Fibroblast of skin of left quadriceps (primary cell): ENCODE data around the gene ARL6IP5.

ENCODE experiments used
- DNase-seq, 2 experiments: peaks; one replicate each; pipeline ENCODE4 v3.0.0-alpha.2; 2013; ENCODE audit warnings: low read depth in 2 of 2

The ARL6IP5 gene

DNA sequence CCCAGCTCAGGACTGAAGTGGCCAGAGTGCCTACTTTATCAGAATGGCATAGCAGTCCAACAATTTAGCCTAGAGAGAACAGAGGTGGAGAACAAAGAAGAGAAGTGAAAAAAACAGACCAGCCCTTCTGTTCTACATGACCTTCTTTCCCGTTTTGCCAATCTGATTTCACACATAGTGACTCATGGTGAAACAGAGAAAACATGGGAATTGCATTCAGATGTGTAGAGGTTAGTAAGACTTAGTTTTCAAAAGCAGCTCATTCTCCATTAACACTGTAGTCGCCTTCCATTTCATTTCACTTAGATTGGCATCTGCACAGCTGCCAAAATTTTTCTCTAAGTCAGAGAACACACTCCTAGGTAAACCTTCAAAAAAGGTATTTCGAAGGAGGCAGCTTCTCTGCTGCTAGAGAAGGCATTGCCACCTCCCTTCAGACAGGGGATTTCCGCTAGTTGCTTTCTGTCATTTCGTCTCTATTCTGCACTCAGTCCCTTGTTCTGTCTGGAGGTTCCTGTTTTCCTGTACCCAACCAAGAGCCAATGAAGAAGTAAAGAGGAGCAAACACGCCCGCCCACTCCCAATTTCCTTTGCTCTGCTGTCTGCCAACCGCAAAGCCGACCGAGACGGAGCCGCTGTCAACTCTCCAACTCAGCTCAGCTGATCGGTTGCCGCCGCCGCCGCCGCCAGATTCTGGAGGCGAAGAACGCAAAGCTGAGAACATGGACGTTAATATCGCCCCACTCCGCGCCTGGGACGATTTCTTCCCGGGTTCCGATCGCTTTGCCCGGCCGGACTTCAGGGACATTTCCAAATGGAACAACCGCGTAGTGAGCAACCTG lies at the start of gene ARL6IP5:
TSS of gene ARL6IP5 (plus strand) at position 612 of the 842 bp plus-strand sequence. CDS start at position 723, 111 bp downstream.
- DNase-seq = peak; percentile 81 to 84

DNA sequence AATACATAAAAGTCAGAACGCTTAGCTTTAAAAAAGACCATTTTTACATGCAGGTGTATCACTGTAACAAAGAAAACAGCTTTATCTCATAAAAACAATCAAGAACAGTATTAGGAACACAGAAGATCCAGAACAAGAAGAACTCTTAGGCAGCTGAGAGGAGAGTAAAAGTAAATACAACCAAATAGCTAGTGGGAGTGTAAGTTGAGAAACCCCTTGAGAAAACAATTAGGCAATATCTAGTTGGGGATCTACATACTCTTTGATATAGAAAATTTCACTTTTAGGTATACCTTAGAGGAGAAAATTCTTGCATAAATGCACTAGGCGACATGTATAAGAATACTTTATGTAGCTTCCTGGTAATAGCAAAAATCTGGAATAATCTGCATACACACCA lies 40.1 kb upstream of the ARL6IP5 start:
- no peak for DNase-seq

GRCh38 chr3:69048990-69049389 lies 35.7 kb upstream of the ARL6IP5 start:
- DNase-seq = no peak

GRCh38 chr3:69051756-69052471 lies 32.8 kb upstream of the ARL6IP5 start, which contains the start of gene TMF1:
TSS of gene TMF1 (minus strand) at chr3:69052333. CDS start at chr3:69052086, 247 bp downstream.
- peak; percentile 98 for DNase-seq

DNA sequence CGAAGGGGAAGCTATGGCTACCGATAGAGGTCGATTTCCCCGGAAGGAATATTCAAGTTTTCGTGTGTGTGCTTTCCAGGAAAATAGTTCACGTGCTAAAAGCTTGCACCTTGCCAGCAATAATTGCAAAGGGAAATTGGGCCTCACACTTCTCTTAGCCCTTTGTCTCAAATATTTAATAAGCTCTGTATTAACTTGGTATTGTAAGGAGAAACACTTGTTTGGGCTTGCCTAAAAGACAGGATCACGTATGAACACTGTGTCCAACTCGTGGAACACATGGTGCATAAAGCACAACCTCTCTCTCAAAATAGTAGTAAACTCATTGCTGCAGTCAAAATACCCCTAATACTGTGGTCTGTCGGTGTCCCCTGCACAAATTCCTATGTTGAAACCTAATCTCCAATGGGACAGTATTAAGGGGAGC lies 32.3 kb upstream of the ARL6IP5 start:
- DNase-seq = no peak

- no peak for DNase-seq
These were observed 26.4 kb upstream of the ARL6IP5 start for GRCh38 chr3:69058180-69058946.

- no peak for DNase-seq
These were observed 25.9 kb upstream of the ARL6IP5 start for GRCh38 chr3:69058947-69059224.

GRCh38 chr3:69059688-69060087 lies 25.0 kb upstream of the ARL6IP5 start:
- DNase-seq = no peak

- no peak for DNase-seq
These were observed 21.1 kb upstream of the ARL6IP5 start for GRCh38 chr3:69063636-69064035.

- no peak for DNase-seq
These were observed 19.3 kb upstream of the ARL6IP5 start for GRCh38 chr3:69065318-69065964.

- DNase-seq = no peak
These were observed 18.6 kb upstream of the ARL6IP5 start for GRCh38 chr3:69066121-69066520.

DNA sequence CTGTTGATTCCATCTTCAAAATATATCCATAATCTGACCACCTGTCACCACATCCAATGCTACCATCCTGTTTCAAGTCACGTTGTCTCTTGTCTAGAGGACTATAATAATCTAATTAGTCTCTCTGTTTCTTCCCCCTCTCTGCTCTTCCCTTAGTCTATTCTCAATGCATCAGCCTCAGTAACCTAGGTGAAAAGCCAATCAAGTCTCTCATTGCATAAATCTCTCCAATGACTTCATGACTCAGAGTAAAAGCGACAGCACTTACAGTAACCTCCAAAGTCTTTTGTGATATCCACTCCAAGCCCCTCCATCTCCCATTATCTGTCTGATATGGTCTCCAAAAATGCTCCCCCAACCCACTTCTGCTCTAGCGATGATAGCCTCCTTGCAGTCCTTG lies 11.8 kb upstream of the ARL6IP5 start:
- no peak for DNase-seq

- DNase-seq = no peak
These were observed 5.2 kb upstream of the ARL6IP5 start for GRCh38 chr3:69079269-69080159.

DNA sequence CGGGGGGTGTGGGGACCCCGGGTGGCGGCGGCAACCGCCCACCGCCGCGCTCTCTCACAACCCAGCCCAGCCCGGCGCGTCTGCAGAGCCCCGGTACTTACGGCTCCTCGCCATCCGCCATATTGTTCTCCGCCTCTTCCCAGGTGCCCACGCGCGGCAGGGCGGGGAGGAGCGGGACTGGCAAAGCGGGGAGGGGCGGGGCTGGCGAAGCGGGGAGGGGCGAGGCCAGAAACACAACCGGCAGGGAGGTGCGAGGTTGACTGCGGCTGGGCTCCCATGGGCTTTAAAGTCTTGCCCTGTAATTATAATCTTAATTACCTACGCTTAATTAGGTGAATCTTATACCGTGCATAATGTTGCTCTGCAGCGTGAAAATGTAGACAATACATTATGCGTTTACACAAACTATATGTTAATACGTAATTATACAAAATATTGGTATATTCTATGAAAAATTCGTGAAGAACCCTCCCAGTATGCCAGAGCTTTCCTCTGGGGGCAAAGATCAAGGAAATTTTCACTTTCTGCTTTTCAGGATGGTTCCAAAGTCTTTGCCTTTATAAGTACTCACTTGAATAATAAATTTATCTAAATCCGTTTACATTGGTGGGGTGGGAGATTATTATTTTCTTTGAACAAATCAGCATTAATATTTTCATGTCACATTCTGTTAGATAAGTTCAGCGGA lies 4.4 kb upstream of the ARL6IP5 start, which contains the start of gene UBA3:
TSS of gene UBA3 (minus strand) at position 133 of the 688 bp plus-strand sequence. CDS start at position 121, 12 bp downstream.
- peak; percentile 55 to 58 for DNase-seq

- DNase-seq = no peak
These were observed 3.0 kb upstream of the ARL6IP5 start for GRCh38 chr3:69081583-69082262.

DNA sequence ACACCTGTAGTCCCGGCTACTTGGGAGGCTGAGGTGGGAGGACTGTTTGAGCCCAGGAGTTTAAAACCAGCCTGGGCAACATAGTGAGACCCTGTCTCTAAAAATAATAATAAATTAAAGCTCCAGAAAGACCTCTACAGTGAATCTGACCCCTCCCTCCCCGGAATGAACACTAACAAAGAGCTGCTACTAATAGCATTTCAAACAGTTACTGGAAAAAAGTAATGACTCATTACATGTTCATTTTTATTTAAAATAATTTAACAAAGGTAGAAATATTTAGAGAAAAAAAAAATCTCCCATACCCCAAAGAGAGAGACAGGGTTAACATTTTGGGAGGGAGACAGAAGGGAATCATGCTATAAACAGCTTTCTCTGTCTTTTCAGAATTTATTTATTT lies 2.4 kb upstream of the ARL6IP5 start:
- no peak for DNase-seq

GRCh38 chr3:69082805-69083204 lies 1.9 kb upstream of the ARL6IP5 start:
- peak; percentile 71 to 77 for DNase-seq

GRCh38 chr3:69085168-69085832 lies 563 bp downstream of the ARL6IP5 start:
- DNase-seq = no peak
